RPMI7951 (cell line): ENCODE data around the gene COX6B1. TPM values are rescaled to one million over a fixed set of nuclear protein-coding genes. Genes with fewer than 3 reads are reported as not detected.
"Not testable (repeated sequence)": the region's sequence is repeated elsewhere in the genome, so short reads cannot be mapped to it uniquely, and the experiment has no call there.

Experiments
- DNase-seq: peaks from one replicate; pipeline ENCODE4 v3.0.0-alpha.2; 2012; ENCODE audit warnings: low read depth
- total RNA-seq: library from RNA; depleted of rRNA; stranded (reverse); fragments of >200 nt; shearing (Covaris generic); gene quantifications from 2 replicates; pipeline ENCODE4 v1.2.3, GENCODE V29; 2014

The COX6B1 gene
- total RNA-seq, 1 experiment from 2014 or later, result 745 TPM

GRCh38 chr19:35665157-35665556 is 17.0 kb downstream of the COX6B1 start:
- DNase-seq, result no peak

- no peak for DNase-seq
These were observed 17.5 kb downstream of the COX6B1 start for GRCh38 chr19:35665604-35666003.

- no peak for DNase-seq
These were observed 18.3 kb downstream of the COX6B1 start, which contains the start of gene UPK1A for GRCh38 chr19:35666251-35666913. TSS of gene UPK1A (plus strand) at chr19:35666517. CDS start at chr19:35666813, 296 bp downstream.

- DNase-seq, result no peak
These were observed 21.4 kb downstream of the COX6B1 start for GRCh38 chr19:35669566-35669965.

- no peak for DNase-seq
These were observed 21.9 kb downstream of the COX6B1 start for GRCh38 chr19:35669974-35670373.

- no peak for DNase-seq
These were observed 22.6 kb downstream of the COX6B1 start for GRCh38 chr19:35670686-35671085.

GRCh38 chr19:35671818-35672217 is 23.7 kb downstream of the COX6B1 start:
- no peak for DNase-seq

GRCh38 chr19:35673121-35673804 is 25.1 kb downstream of the COX6B1 start:
- peak; percentile 94 for DNase-seq

- no peak for DNase-seq
These were observed 27.5 kb downstream of the COX6B1 start for GRCh38 chr19:35675589-35676140.

- DNase-seq, result no peak
These were observed 41.7 kb downstream of the COX6B1 start for GRCh38 chr19:35689836-35690235.

GRCh38 chr19:35691106-35691505 is 43.0 kb downstream of the COX6B1 start:
- not testable (repeated sequence) for DNase-seq

GRCh38 chr19:35692010-35692409 is 43.9 kb downstream of the COX6B1 start:
- no peak for DNase-seq

GRCh38 chr19:35693422-35693821 is 45.3 kb downstream of the COX6B1 start:
- no peak for DNase-seq

GRCh38 chr19:35693835-35694599 is 45.9 kb downstream of the COX6B1 start:
- DNase-seq, result peak; percentile 86

- no peak for DNase-seq
These were observed 47.8 kb downstream of the COX6B1 start for GRCh38 chr19:35695895-35696422.

- DNase-seq, result no peak
These were observed 48.7 kb downstream of the COX6B1 start for GRCh38 chr19:35696835-35697234.

- peak; percentile 99 for DNase-seq
These were observed 54.3 kb downstream of the COX6B1 start for GRCh38 chr19:35702223-35703012.

GRCh38 chr19:35703343-35703742 is 55.2 kb downstream of the COX6B1 start:
- DNase-seq, result no peak

GRCh38 chr19:35704218-35704617 is 56.1 kb downstream of the COX6B1 start, which contains the start of gene ZBTB32:
TSS of gene ZBTB32 (plus strand) at chr19:35704558. CDS start at chr19:35714627, 10,069 bp downstream.
- no peak for DNase-seq
